GM23338 (cell line): ENCODE measurements around the gene VIL1. TPM values are rescaled to one million over a fixed set of nuclear protein-coding genes. Genes with fewer than 3 reads are reported as not detected.

ENCODE experiments used
- ATAC-seq: fragments of 200-7000 bp; cut with Tn5 transposase; 3 replicates; pipeline ENCODE4 v1.9.1; 2020
- DNase-seq: peaks from one replicate; pipeline ENCODE4 v3.0.0-alpha.2; 2015; ENCODE audit warnings: low spot score
- H2AFZ ChIP-seq: fragments of 200-600 bp; sonication (generic); 2 replicates; pipeline ENCODE4 v1.8.0; 2016; ENCODE audit warnings: antibody characterized with exemption, mild to moderate bottlenecking, moderate library complexity
- H3F3A ChIP-seq: fragments of 200-600 bp; sonication (generic); replicated peaks from 2 replicates; pipeline ENCODE4 v1.8.0; 2017; ENCODE audit warnings: antibody characterized with exemption, mixed run types, low read depth
- H3K27ac ChIP-seq: fragments of 200-600 bp; sonication (generic); 2 replicates; pipeline ENCODE4 v1.6.1; 2016; ENCODE audit warnings: low read depth
- H3K27me3 ChIP-seq: fragments of 200-600 bp; sonication (generic); 2 replicates; pipeline ENCODE4 v1.8.0; 2016; ENCODE audit warnings: mild to moderate bottlenecking, mixed run types, moderate library complexity; ENCODE audit not compliant: insufficient read depth
- H3K36me3 ChIP-seq: fragments of 200-600 bp; sonication (generic); 2 replicates; pipeline ENCODE4 v1.8.0; 2016; ENCODE audit warnings: mild to moderate bottlenecking; ENCODE audit not compliant: insufficient read depth
- H3K4me1 ChIP-seq: fragments of 200-600 bp; sonication (generic); 2 replicates; pipeline ENCODE4 v1.8.0; 2016; ENCODE audit warnings: mild to moderate bottlenecking, moderate library complexity; ENCODE audit not compliant: insufficient read depth
- H3K4me2 ChIP-seq: fragments of 200-600 bp; sonication (generic); 2 replicates; pipeline ENCODE4 v1.7.1; 2017; ENCODE audit warnings: mixed run types
- H3K4me3 ChIP-seq: fragments of 200-600 bp; sonication (generic); 2 replicates; pipeline ENCODE4 v1.6.1; 2016; ENCODE audit warnings: mixed run types
- H3K79me2 ChIP-seq: fragments of 200-600 bp; sonication (generic); replicated peaks from 2 replicates; pipeline ENCODE4 v1.8.0; 2017; ENCODE audit warnings: mild to moderate bottlenecking; ENCODE audit not compliant: insufficient read depth
- H3K9me2 ChIP-seq: fragments of 200-600 bp; sonication (generic); 2 replicates; pipeline ENCODE4 v1.8.0; 2017; ENCODE audit not compliant: insufficient read depth
- H4K20me1 ChIP-seq: fragments of 200-600 bp; sonication (generic); replicated peaks from 2 replicates; pipeline ENCODE4 v1.8.0; 2017; ENCODE audit warnings: mild to moderate bottlenecking; ENCODE audit not compliant: insufficient read depth
- H3K27ac Mint-ChIP-seq: 2 replicates; pipeline ENCODE4 v1.8.0; 2020; ENCODE audit warnings: inconsistent platforms, mild to moderate bottlenecking, moderate library complexity, mixed read lengths
- H3K27me3 Mint-ChIP-seq: 3 replicates; pipeline ENCODE4 v1.8.0; 2022; ENCODE audit warnings: low read depth, mild to moderate bottlenecking, moderate library complexity, mixed read lengths, inconsistent platforms; ENCODE audit not compliant: insufficient read depth, poor library complexity
- H3K36me3 Mint-ChIP-seq: 3 replicates; pipeline ENCODE4 v1.8.0; 2021; ENCODE audit warnings: low read depth, mild to moderate bottlenecking, inconsistent platforms, moderate library complexity, mixed read lengths
- H3K4me1 Mint-ChIP-seq: 3 replicates; pipeline ENCODE4 v1.8.0; 2020; ENCODE audit warnings: mild to moderate bottlenecking, inconsistent platforms, mixed read lengths
- H3K4me3 Mint-ChIP-seq: 3 replicates; pipeline ENCODE4 v1.8.0; 2021; ENCODE audit warnings: moderate library complexity, mild to moderate bottlenecking, inconsistent platforms, mixed read lengths
- H3K9me3 Mint-ChIP-seq: 3 replicates; pipeline ENCODE4 v1.8.0; 2020; ENCODE audit warnings: moderate library complexity, mild to moderate bottlenecking, inconsistent platforms, mixed read lengths
- CREB1 ChIP-seq: fragments of 250-450 bp; sonication (Bioruptor Pico); IDR thresholded peaks from 2 replicates; pipeline ENCODE4 v1.5.0; 2020; ENCODE audit warnings: low read depth, mild to moderate bottlenecking, moderate library complexity
- ETS1 ChIP-seq: IDR thresholded peaks from 2 replicates; pipeline ENCODE4 v1.6.1; 2016; ENCODE audit warnings: antibody characterized with exemption
- EZH2phosphoT487 ChIP-seq: fragments of 200-600 bp; sonication (generic); IDR thresholded peaks from one replicate; pipeline ENCODE4 v1.8.1; 2018; ENCODE audit warnings: antibody characterized with exemption; ENCODE audit not compliant: unreplicated experiment
- NANOG ChIP-seq: IDR thresholded peaks from 2 replicates; pipeline ENCODE4 v1.6.1; 2016; ENCODE audit warnings: antibody characterized with exemption, borderline replicate concordance
- STAT1 ChIP-seq: IDR thresholded peaks from one replicate; pipeline ENCODE4 v1.6.1; 2016; ENCODE audit warnings: antibody characterized with exemption; ENCODE audit not compliant: unreplicated experiment
- ZNF331 ChIP-seq: fragments of 250-450 bp; sonication (Bioruptor Pico); IDR thresholded peaks from 2 replicates; pipeline ENCODE4 v1.5.0; 2020; ENCODE audit warnings: low read depth, mild to moderate bottlenecking, moderate library complexity
- ZNF462 ChIP-seq: fragments of 250-450 bp; sonication (Bioruptor Pico); IDR thresholded peaks from 2 replicates; pipeline ENCODE4 v1.5.0; 2020; ENCODE audit warnings: mild to moderate bottlenecking, moderate library complexity
- polyA plus RNA-seq: library from polyadenylated mRNA; unstranded; fragments of >200 nt; fragmentation: Nextera tagmentation; extraction: Ambion mirVana; gene quantifications from 2 replicates; pipeline ENCODE4 v1.2.1, GENCODE V29; 2016
- total RNA-seq: library from RNA; depleted of rRNA; stranded (reverse); fragments of >200 nt; shearing (Covaris generic); gene quantifications from 2 replicates; pipeline ENCODE4 v1.2.3, GENCODE V29; 2014

Gene VIL1
- total and polyA plus RNA-seq, 2 experiments from 2014 or later: 3.5 to 5.9 TPM

GRCh38 chr2:218407717-218408116 is 11.2 kb upstream of the VIL1 start:
- peaks cover 12% of the 10 kb centered on the region for H3K36me3 Mint-ChIP-seq
- peaks cover 17% of the 10 kb centered on the region for H3F3A ChIP-seq
- TF ChIP-seq NANOG (no peak), ETS1 (no peak), ZNF331 (CRISPR knock-in tag) (no peak)

GRCh38 chr2:218418321-218418716 is 604 bp upstream of the VIL1 start:
- no peak for DNase-seq
- Histone ChIP-seq H3K4me1 (peaks cover 10% of the 10 kb centered on the region; the same call in 1 of the 2 replicates), H3K4me2 (0 out of 2 replicates have a peak overlapping the region, but pooled peaks have one; percentile 60), H3K9me2 (no peaks in the 10 kb centered on the region), H3K4me3 (no peak overlapping the region), H3K27me3 (no peaks in the 10 kb centered on the region), H4K20me1 (no peaks in the 10 kb centered on the region), H3K79me2 (no peaks in the 10 kb centered on the region), H3K27ac (no peak overlapping the region), H3K36me3 (no peaks in the 10 kb centered on the region), H3F3A (no peaks in the 10 kb centered on the region), H2AFZ (no peak overlapping the region)
- ATAC-seq: no peak; the same call in 2 of the 3 replicates
- no peak for TF ChIP-seq ZNF462 (CRISPR knock-in tag)
- TF ChIP-seq STAT1: no peak
- no peak for TF ChIP-seq ETS1
- TF ChIP-seq CREB1 (CRISPR knock-in tag): no peak
- TF ChIP-seq NANOG: no peak
- no peak for TF ChIP-seq EZH2phosphoT487
- Mint-ChIP-seq H3K4me3 (no peak overlapping the region), H3K27ac (no peak overlapping the region), H3K4me1 (peaks cover 6% of the 10 kb centered on the region; the same call in 2 of the 3 replicates), H3K9me3 (no peaks in the 10 kb centered on the region), H3K36me3 (no peaks in the 10 kb centered on the region), H3K27me3 (peaks cover 11% of the 10 kb centered on the region)

More at GRCh38 chr2:218407717-218408116, 11.2 kb upstream of the VIL1 start:
- Histone ChIP-seq H4K20me1 (no peaks in the 10 kb centered on the region), H3K9me2 (no peaks in the 10 kb centered on the region), H3K4me1 (peaks cover 27% of the 10 kb centered on the region), H2AFZ (peak overlapping the region; percentile 76; the same call in 1 of the 2 replicates), H3K4me2 (peak overlapping the region; percentile 90), H3K27me3 (no peaks in the 10 kb centered on the region), H3K4me3 (no peak overlapping the region), H3K36me3 (no peaks in the 10 kb centered on the region), H3K27ac (no peak overlapping the region), H3K79me2 (no peaks in the 10 kb centered on the region)
- Mint-ChIP-seq H3K4me3 (no peak overlapping the region), H3K27me3 (peaks cover 5% of the 10 kb centered on the region), H3K4me1 (peaks cover 22% of the 10 kb centered on the region), H3K9me3 (no peaks in the 10 kb centered on the region), H3K27ac (no peak overlapping the region)
- no peak for DNase-seq
- ATAC-seq: no peak
